GM18526 (cell line): ENCODE measurements around the gene DCDC2C.

ENCODE experiments used
- POLR2A ChIP-seq: IDR thresholded peaks from 3 replicates; pipeline ENCODE4 v1.6.1; 2011; ENCODE audit not compliant: insufficient read length; ENCODE audit errors: extremely low read depth

The DCDC2C gene

GRCh38 chr2:3703236-3703756, at the start of gene DCDC2C:
DCDC2C (plus strand) TSS chr2:3703575; CDS start chr2:3703752, 177 bp downstream.
- no peak for TF ChIP-seq POLR2A

GRCh38 chr2:3654011-3654410, 49.4 kb upstream of the DCDC2C start:
- TF ChIP-seq POLR2A = no peak

GRCh38 chr2:3654531-3655225, 48.7 kb upstream of the DCDC2C start:
- TF ChIP-seq POLR2A = no peak

- no peak for TF ChIP-seq POLR2A
These were observed 47.3 kb upstream of the DCDC2C start for GRCh38 chr2:3655871-3656761.

- TF ChIP-seq POLR2A = no peak
These were observed 46.3 kb upstream of the DCDC2C start for GRCh38 chr2:3656762-3657721.

- TF ChIP-seq POLR2A = no peak
These were observed 45.5 kb upstream of the DCDC2C start, which contains the start of gene ALLC for GRCh38 chr2:3657881-3658280. ALLC (plus strand) TSS chr2:3658200; CDS start chr2:3671158, 12,958 bp downstream.

- TF ChIP-seq POLR2A = no peak
These were observed 43.6 kb upstream of the DCDC2C start for GRCh38 chr2:3659447-3660432.

- TF ChIP-seq POLR2A = no peak
These were observed 42.2 kb upstream of the DCDC2C start for GRCh38 chr2:3661149-3661660.

GRCh38 chr2:3662239-3662638, 41.1 kb upstream of the DCDC2C start:
- TF ChIP-seq POLR2A = no peak

- no peak for TF ChIP-seq POLR2A
These were observed 39.3 kb upstream of the DCDC2C start for GRCh38 chr2:3664118-3664517.

GRCh38 chr2:3664925-3665324, 38.5 kb upstream of the DCDC2C start:
- TF ChIP-seq POLR2A = no peak

- no peak for TF ChIP-seq POLR2A
These were observed 37.3 kb upstream of the DCDC2C start for GRCh38 chr2:3665886-3666612.

GRCh38 chr2:3666613-3666975, 36.8 kb upstream of the DCDC2C start:
- no peak for TF ChIP-seq POLR2A
